Measurements from ENCODE around the gene TOMM7.

TOMM7 gene

GRCh38 chr7:22859641-22860290, 37.1 kb upstream of the TOMM7 start:
- TF ChIP-seq GABPA (IDR thresholded peaks at IDR 0.05; ENCODE audit: low read depth) (no peak), CTCF (IDR thresholded peaks at IDR 0.05; ENCODE audit: insufficient read depth, low read length) (no peak), POLR2AphosphoS5 (IDR thresholded peaks at IDR 0.05; ENCODE audit: low read depth) (no peak), SPI1 (IDR thresholded peaks at IDR 0.05; ENCODE audit: borderline replicate concordance, low read depth) (no peak)
- TF ChIP-seq, protein P1, sequence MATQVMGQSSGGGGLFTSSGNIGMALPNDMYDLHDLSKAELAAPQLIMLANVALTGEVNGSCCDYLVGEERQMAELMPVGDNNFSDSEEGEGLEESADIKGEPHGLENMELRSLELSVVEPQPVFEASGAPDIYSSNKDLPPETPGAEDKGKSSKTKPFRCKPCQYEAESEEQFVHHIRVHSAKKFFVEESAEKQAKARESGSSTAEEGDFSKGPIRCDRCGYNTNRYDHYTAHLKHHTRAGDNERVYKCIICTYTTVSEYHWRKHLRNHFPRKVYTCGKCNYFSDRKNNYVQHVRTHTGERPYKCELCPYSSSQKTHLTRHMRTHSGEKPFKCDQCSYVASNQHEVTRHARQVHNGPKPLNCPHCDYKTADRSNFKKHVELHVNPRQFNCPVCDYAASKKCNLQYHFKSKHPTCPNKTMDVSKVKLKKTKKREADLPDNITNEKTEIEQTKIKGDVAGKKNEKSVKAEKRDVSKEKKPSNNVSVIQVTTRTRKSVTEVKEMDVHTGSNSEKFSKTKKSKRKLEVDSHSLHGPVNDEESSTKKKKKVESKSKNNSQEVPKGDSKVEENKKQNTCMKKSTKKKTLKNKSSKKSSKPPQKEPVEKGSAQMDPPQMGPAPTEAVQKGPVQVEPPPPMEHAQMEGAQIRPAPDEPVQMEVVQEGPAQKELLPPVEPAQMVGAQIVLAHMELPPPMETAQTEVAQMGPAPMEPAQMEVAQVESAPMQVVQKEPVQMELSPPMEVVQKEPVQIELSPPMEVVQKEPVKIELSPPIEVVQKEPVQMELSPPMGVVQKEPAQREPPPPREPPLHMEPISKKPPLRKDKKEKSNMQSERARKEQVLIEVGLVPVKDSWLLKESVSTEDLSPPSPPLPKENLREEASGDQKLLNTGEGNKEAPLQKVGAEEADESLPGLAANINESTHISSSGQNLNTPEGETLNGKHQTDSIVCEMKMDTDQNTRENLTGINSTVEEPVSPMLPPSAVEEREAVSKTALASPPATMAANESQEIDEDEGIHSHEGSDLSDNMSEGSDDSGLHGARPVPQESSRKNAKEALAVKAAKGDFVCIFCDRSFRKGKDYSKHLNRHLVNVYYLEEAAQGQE (IDR thresholded peaks at IDR 0.05; ENCODE audit: insufficient replicate concordance, low read depth) = no peak
- Histone ChIP-seq H3K27me3 (ENCODE audit: insufficient read depth, poor library complexity, severe bottlenecking) (no peaks in the 10 kb centered on the region), H3K4me3 (replicated peaks; ENCODE audit: insufficient read depth, low read length) (no peak overlapping the region), H3K27ac (replicated peaks) (no peak overlapping the region)
- DNase-seq (ENCODE audit: low read depth in 1 of 2, low spot score in 1 of 2) = no peak

GRCh38 chr7:22858640-22859561, 36.3 kb upstream of the TOMM7 start:
- no peak for DNase-seq (ENCODE audit: low read depth in 1 of 2, low spot score in 1 of 2)

DNA sequence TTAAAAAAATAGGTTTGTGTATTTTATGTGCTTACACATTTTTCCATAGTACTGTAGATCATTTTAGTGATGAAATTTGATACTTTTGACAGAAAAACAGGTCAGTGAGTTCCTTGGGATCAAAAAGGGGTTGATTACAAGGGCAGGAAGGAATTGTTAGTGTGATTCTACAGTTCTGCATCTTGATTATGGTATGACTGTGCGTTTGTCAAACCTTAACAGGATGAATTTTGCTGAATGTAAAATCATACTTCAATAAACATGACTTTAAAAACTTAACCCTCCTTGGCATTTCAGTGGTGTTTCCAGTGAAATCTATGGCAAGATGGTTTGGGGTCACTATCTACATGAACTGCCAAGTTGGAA, 35.6 kb upstream of the TOMM7 start:
- no peak overlapping the region for H3K27ac ChIP-seq (replicated peaks)

More at GRCh38 chr7:22858640-22859561, 36.3 kb upstream of the TOMM7 start:
- H3K4me3 ChIP-seq (replicated peaks; ENCODE audit: insufficient read depth, low read length) = no peak overlapping the region
- no peak overlapping the region; the same call in 1 of the 2 replicates for H3K27ac ChIP-seq (replicated peaks)
- peak; percentile 19 for TF ChIP-seq POLR2AphosphoS5 (IDR thresholded peaks at IDR 0.05; ENCODE audit: low read depth)
- TF ChIP-seq, protein P1 (IDR thresholded peaks at IDR 0.05; ENCODE audit: insufficient replicate concordance, low read depth) = no peak
- no peaks in the 10 kb centered on the region for H3K27me3 ChIP-seq (ENCODE audit: insufficient read depth, poor library complexity, severe bottlenecking)

More for the DNA sequence above, 35.6 kb upstream of the TOMM7 start:
- H3K27me3 ChIP-seq (ENCODE audit: insufficient read depth, poor library complexity, severe bottlenecking) = no peaks in the 10 kb centered on the region
- TF ChIP-seq GABPA (IDR thresholded peaks at IDR 0.05; ENCODE audit: low read depth) (no peak), CTCF (IDR thresholded peaks at IDR 0.05; ENCODE audit: insufficient read depth, low read length) (no peak), POLR2AphosphoS5 (IDR thresholded peaks at IDR 0.05; ENCODE audit: low read depth) (no peak), SPI1 (IDR thresholded peaks at IDR 0.05; ENCODE audit: borderline replicate concordance, low read depth) (no peak)
- TF ChIP-seq, protein P1 (IDR thresholded peaks at IDR 0.05; ENCODE audit: insufficient replicate concordance, low read depth) = no peak
- DNase-seq (ENCODE audit: low read depth in 1 of 2, low spot score in 1 of 2) = no peak
- H3K4me3 ChIP-seq (replicated peaks; ENCODE audit: insufficient read depth, low read length) = no peak overlapping the region
